HCT116 (cell line): ENCODE data around the gene C11orf21. TPM values are rescaled to one million over a fixed set of nuclear protein-coding genes. Genes with fewer than 3 reads are reported as not detected.

Experiments
- ATAC-seq: fragments of 200-7000 bp; cut with Tn5 transposase; 2 replicates; pipeline ENCODE4 v1.9.1; 2020; ENCODE audit warnings: mild to moderate bottlenecking, moderate library complexity
- BruUV-seq: library from RNA; stranded (reverse); fragments of 400-500 nt; replicated peaks from 2 replicates; lab custom pipeline; 2021; lab: Mats Ljungman, UMichigan
- CTCF ChIA-PET: fragments of 300-600 bp; sonication (Branson Sonifier 250); formaldehyde crosslinking; loops from one replicate; lab custom pipeline; 2021; ENCODE audit warnings: antibody characterized with exemption; lab: Charles Lee
- POLR2A ChIA-PET: fragments of 300-600, 350-600 bp; sonication (Branson Sonifier 250); formaldehyde crosslinking; loops from one replicate; lab custom pipeline; 2021; ENCODE audit warnings: antibody characterized with exemption; lab: Charles Lee
- RAD21 ChIA-PET, 2 experiments: fragments of 300-600 bp; sonication (Branson Sonifier 250); formaldehyde crosslinking; loops; one replicate each; lab custom pipeline; 2023; ENCODE audit warnings: low total read pairs in 2 of 2; ENCODE audit not compliant: uncharacterized antibody in 2 of 2, unreplicated experiment in 2 of 2, low non-redundant PET in 1 of 2; lab: Charles Lee
- DNase-seq: peaks from one replicate; pipeline ENCODE4 v3.0.0-alpha.2; 2010; ENCODE audit warnings: low read depth, low spot score
- H2AFZ ChIP-seq: fragments of 200-600 bp; shearing (Covaris generic), sonication (generic); 2 replicates; pipeline ENCODE4 v1.6.1; 2017; ENCODE audit warnings: low read depth, mixed run types, mixed read lengths, antibody characterized with exemption, low read length; ENCODE audit not compliant: poor library complexity, severe bottlenecking
- H3K27ac ChIP-seq: 2 replicates; pipeline ENCODE4 v1.5.1; 2012; ENCODE audit warnings: low read depth, low read length
- H3K27me3 ChIP-seq: fragments of 200-600 bp; sonication (generic); 2 replicates; pipeline ENCODE4 v1.6.1; 2016; ENCODE audit warnings: mixed run types, low read length, mixed read lengths; ENCODE audit not compliant: insufficient read depth
- H3K36me3 ChIP-seq, 2 experiments: fragments of 200-500 bp in 1 of 2; fragments of 200-600 bp in 1 of 2; sonication (Bioruptor generic) in 1 of 2; sonication (generic) in 1 of 2; 2 replicates each; pipeline versions ENCODE4 v1.5.1 to v1.6.1; 2014 to 2016; ENCODE audit warnings: low read length in 2 of 2, inconsistent platforms in 1 of 2, mixed read lengths in 1 of 2, mixed run types in 1 of 2; ENCODE audit not compliant: insufficient read depth in 2 of 2, control insufficient read depth in 1 of 2
- H3K4me1 ChIP-seq, 2 experiments: fragments of 200-600 bp in 1 of 2; sonication (generic) in 1 of 2; 2 replicates each; pipeline versions ENCODE4 v1.5.1 to v1.6.1; 2012 to 2017; ENCODE audit warnings: low read length in 2 of 2, inconsistent platforms in 1 of 2, mild to moderate bottlenecking in 1 of 2, mixed read lengths in 1 of 2, mixed run types in 1 of 2, moderate library complexity in 1 of 2; ENCODE audit not compliant: insufficient read depth in 2 of 2, control insufficient read depth in 1 of 2
- H3K4me2 ChIP-seq: fragments of 200-600 bp; sonication (generic); 2 replicates; pipeline ENCODE4 v1.6.1; 2017; ENCODE audit warnings: mixed run types, low read length, mixed read lengths
- H3K4me3 ChIP-seq, 2 experiments: fragments of 200-600 bp in 1 of 2; sonication (generic) in 1 of 2; replicated peaks in 1 of 2; 2 replicates each; pipeline ENCODE4 v1.5.1; 2011 to 2016; ENCODE audit warnings: low read length in 2 of 2, control low read depth in 1 of 2, low read depth in 1 of 2, mild to moderate bottlenecking in 1 of 2, mixed read lengths in 1 of 2, mixed run types in 1 of 2
- H3K79me2 ChIP-seq: fragments of 200-600 bp; sonication (generic); 2 replicates; pipeline ENCODE4 v1.6.1; 2017; ENCODE audit warnings: mild to moderate bottlenecking, mixed run types, low read length, moderate library complexity, mixed read lengths; ENCODE audit not compliant: insufficient read depth
- H3K9ac ChIP-seq: fragments of 200-600 bp; sonication (generic); 2 replicates; pipeline ENCODE4 v1.6.1; 2016; ENCODE audit warnings: low read length, mixed read lengths
- H3K9me2 ChIP-seq: fragments of 200-600 bp; sonication (generic), shearing (Covaris generic); 2 replicates; pipeline ENCODE4 v1.6.1; 2017; ENCODE audit warnings: mixed run types, mild to moderate bottlenecking, moderate library complexity; ENCODE audit not compliant: insufficient read depth
- H3K9me3 ChIP-seq, 2 experiments: fragments of 200-500 bp in 1 of 2; fragments of 200-600 bp in 1 of 2; sonication (Bioruptor generic) in 1 of 2; sonication (generic) in 1 of 2; 2 replicates each; pipeline ENCODE4 v1.6.1; 2014 to 2017; ENCODE audit warnings: low read length in 2 of 2, mixed read lengths in 2 of 2, inconsistent platforms in 1 of 2, low read depth in 1 of 2, mild to moderate bottlenecking in 1 of 2, mixed run types in 1 of 2, moderate library complexity in 1 of 2; ENCODE audit not compliant: control insufficient read depth in 1 of 2, insufficient read depth in 1 of 2
- H4K20me1 ChIP-seq: fragments of 200-600 bp; sonication (generic), shearing (Covaris generic); 2 replicates; pipeline ENCODE4 v1.6.1; 2017; ENCODE audit warnings: mixed run types, mild to moderate bottlenecking, moderate library complexity; ENCODE audit not compliant: insufficient read depth
- CTCF ChIP-seq, 3 experiments: fragments of 200-600 bp in 1 of 3; sonication (generic) in 1 of 3; IDR thresholded peaks in 2 of 3; conservative IDR thresholded peaks in 1 of 3; 2 replicates each; pipeline ENCODE4 v1.5.1; 2012 to 2017; ENCODE audit warnings: low read depth in 2 of 3, low read length in 2 of 3, antibody characterized with exemption in 1 of 3, borderline replicate concordance in 1 of 3, control low read depth in 1 of 3, mild to moderate bottlenecking in 1 of 3, mixed read lengths in 1 of 3, mixed run types in 1 of 3, moderate library complexity in 1 of 3; ENCODE audit not compliant: insufficient read depth in 1 of 3
- EZH2 ChIP-seq: fragments of 200-600 bp; sonication (generic); IDR thresholded peaks from 2 replicates; pipeline ENCODE4 v1.6.1; 2017; ENCODE audit warnings: antibody characterized with exemption, mixed run types
- POLR2A ChIP-seq: IDR thresholded peaks from 2 replicates; pipeline ENCODE4 v1.7.0; 2011; ENCODE audit warnings: borderline replicate concordance; ENCODE audit not compliant: insufficient read depth, insufficient read length; ENCODE audit errors: extremely low read depth
- SIN3A ChIP-seq: IDR thresholded peaks from 2 replicates; pipeline ENCODE4 v1.6.1; 2012; ENCODE audit warnings: low read depth
- SP1 ChIP-seq: IDR thresholded peaks from 2 replicates; pipeline ENCODE4 v1.6.1; 2012; ENCODE audit warnings: low read depth
- TCF7L2 ChIP-seq: IDR thresholded peaks from 2 replicates; pipeline ENCODE4 v1.7.0; 2011; ENCODE audit warnings: borderline replicate concordance, inconsistent platforms; ENCODE audit not compliant: insufficient read depth, insufficient read length; ENCODE audit errors: extremely low read depth
- intact Hi-C: fragments of 100-400 bp; cut with micrococcal nuclease; formaldehyde crosslinking; loops from 2 replicates; pipeline ENCODE4 v1.10.0; 2022
- total RNA-seq: library from RNA; stranded (reverse); gene quantifications from one replicate; pipeline ENCODE4 v1.2.1, GENCODE V29; 2021; ENCODE audit not compliant: unreplicated experiment

C11orf21 gene
- total RNA-seq, 1 experiment from 2014 or later = not detected

GRCh38 chr11:2302306-2302895, 683 bp upstream of the C11orf21 start (continued):
- TF ChIP-seq POLR2A = no peak

- ATAC-seq (no peak), DNase-seq (no peak)
- H3K9ac ChIP-seq = no peak overlapping the region
- CTCF ChIA-PET = interaction anchor here (1.0 to 1.1 kb wide), 2 partner anchors 118 to 120 kb away, joined by 3 to 4 read pairs; no protein-coding TSS in a partner anchor
- RAD21 ChIA-PET = no interaction called here
- H3K36me3 ChIP-seq = no peaks in the 10 kb centered on the region
- H3K4me3 ChIP-seq = no peak overlapping the region
- no peaks in the 10 kb centered on the region for H3K79me2 ChIP-seq
- no peak overlapping the region for H2AFZ ChIP-seq
- H3K9me2 ChIP-seq = no peaks in the 10 kb centered on the region
- no peaks in the 10 kb centered on the region for H4K20me1 ChIP-seq
- BruUV-seq = no TSS peak
- TF ChIP-seq EZH2 = no peak
- no peak for TF ChIP-seq SP1
- TF ChIP-seq SIN3A = no peak
- TF ChIP-seq CTCF (IDR thresholded peaks at IDR 0.05 in 2 of 3, conservative IDR thresholded peaks at IDR 0.05 in 1 of 3; ENCODE audit: borderline replicate concordance in 1 of 3, insufficient read depth in 1 of 3, low read depth in 2 of 3, low read length in 2 of 3) = no peak
- TF ChIP-seq TCF7L2 = no peak
- H3K9me3 ChIP-seq = no peaks in the 10 kb centered on the region
- no peak overlapping the region for H3K4me2 ChIP-seq
- H3K27ac ChIP-seq = no peak overlapping the region
- POLR2A ChIA-PET = no interaction called here
- no peaks in the 10 kb centered on the region for H3K27me3 ChIP-seq
- intact Hi-C loops = no loop called here
- no peaks in the 10 kb centered on the region for H3K4me1 ChIP-seq
Observed at GRCh38 chr11:2300936-2301630, 635 bp downstream of the C11orf21 start.
